Loucy (cell line): ENCODE data around the gene D2HGDH.

ENCODE experiments used
- EZH2phosphoT487 ChIP-seq: fragments of 200-600 bp; IDR thresholded peaks from 2 replicates; pipeline ENCODE4 v1.6.1; 2018; ENCODE audit warnings: antibody characterized with exemption, mild to moderate bottlenecking, moderate library complexity, borderline replicate concordance
- TF ChIP-seq, protein P1 (sequence below): fragments of 200-600 bp; sonication (generic); conservative IDR thresholded peaks from 2 replicates; pipeline ENCODE4 v1.5.1; 2014; ENCODE audit warnings: mild to moderate bottlenecking, antibody characterized with exemption, low read length

DNA sequence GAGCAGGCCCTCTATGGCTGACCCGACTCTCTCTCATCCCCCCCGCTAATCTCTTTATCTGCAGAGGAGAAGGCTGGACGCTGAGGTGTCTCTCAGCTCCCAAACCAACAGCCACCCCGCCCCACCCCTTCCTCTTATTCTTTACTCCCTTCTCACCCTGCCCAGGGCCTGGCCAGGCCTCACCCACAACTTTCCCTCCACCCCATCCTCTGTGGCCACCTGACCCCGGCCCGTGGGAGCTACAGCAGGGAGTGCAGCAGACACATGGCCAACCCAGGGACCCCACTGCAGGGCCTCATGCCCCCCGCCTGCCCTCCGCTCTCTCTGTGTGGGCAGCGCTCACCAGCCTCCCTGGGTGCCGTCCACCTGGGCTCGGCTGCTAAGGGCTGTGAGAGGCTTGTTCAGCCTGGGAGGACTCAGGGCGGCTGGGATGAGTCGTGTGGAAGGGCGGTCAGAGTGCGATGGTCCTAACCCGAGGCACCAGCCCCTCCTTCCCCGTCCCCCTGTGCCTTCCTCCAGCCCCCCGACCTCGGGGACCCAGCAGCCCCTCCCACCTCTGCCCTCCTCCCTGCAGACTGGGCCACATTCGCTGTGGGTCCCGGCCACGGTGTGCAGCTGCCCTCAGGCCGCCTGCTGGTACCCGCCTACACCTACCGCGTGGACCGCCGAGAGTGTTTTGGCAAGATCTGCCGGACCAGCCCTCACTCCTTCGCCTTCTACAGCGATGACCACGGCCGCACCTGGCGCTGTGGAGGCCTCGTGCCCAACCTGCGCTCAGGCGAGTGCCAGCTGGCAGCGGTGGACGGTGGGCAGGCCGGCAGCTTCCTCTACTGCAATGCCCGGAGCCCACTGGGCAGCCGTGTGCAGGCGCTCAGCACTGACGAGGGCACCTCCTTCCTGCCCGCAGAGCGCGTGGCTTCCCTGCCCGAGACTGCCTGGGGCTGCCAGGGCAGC, 81.3 kb downstream of the D2HGDH start:
- TF ChIP-seq, protein P1, sequence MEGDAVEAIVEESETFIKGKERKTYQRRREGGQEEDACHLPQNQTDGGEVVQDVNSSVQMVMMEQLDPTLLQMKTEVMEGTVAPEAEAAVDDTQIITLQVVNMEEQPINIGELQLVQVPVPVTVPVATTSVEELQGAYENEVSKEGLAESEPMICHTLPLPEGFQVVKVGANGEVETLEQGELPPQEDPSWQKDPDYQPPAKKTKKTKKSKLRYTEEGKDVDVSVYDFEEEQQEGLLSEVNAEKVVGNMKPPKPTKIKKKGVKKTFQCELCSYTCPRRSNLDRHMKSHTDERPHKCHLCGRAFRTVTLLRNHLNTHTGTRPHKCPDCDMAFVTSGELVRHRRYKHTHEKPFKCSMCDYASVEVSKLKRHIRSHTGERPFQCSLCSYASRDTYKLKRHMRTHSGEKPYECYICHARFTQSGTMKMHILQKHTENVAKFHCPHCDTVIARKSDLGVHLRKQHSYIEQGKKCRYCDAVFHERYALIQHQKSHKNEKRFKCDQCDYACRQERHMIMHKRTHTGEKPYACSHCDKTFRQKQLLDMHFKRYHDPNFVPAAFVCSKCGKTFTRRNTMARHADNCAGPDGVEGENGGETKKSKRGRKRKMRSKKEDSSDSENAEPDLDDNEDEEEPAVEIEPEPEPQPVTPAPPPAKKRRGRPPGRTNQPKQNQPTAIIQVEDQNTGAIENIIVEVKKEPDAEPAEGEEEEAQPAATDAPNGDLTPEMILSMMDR: no peak
- no peak for TF ChIP-seq EZH2phosphoT487
